ENCODE data around the gene PSMD8.

GRCh38 chr19:38429055-38429810 is 54.9 kb downstream of the PSMD8 start:
- TF ChIP-seq CTCF (IDR thresholded peaks at IDR 0.05) (no peak), ZFX (IDR thresholded peaks at IDR 0.05; ENCODE audit: borderline replicate concordance) (no peak)

All from 22Rv1 (cell line).